Uterus (tissue), 4 donors: ENCODE results near the gene TESK2. TPM values are rescaled to one million over a fixed set of nuclear protein-coding genes. Genes with fewer than 3 reads are reported as not detected.

Experiments used
- DNase-seq, 2 donors: peaks; one replicate each; pipeline ENCODE4 v3.0.0-alpha.2; 2019 to 2020
- H3K27ac ChIP-seq, 2 donors: fragments of 200-600 bp; sonication (generic); 1 replicate in 1 of 2; 2 replicates in 1 of 2; pipeline ENCODE4 v1.5.1; 2016 to 2018
- H3K27me3 ChIP-seq, 2 donors: fragments of 200-600 bp; sonication (generic); one replicate each; pipeline ENCODE4 v1.5.1; 2018 to 2019; ENCODE audit warnings: control low read depth in 1 of 2
- H3K36me3 ChIP-seq, 2 donors: fragments of 200-600 bp; sonication (generic); one replicate each; pipeline ENCODE4 v1.5.1; 2019; ENCODE audit warnings: control low read depth in 1 of 2
- H3K4me1 ChIP-seq, 2 donors: fragments of 200-600 bp; sonication (generic); one replicate each; pipeline ENCODE4 v1.5.1; 2018 to 2019; ENCODE audit warnings: control low read depth in 1 of 2
- H3K4me3 ChIP-seq, 2 donors: fragments of 200-600 bp; sonication (generic); 1 replicate in 1 of 2; 2 replicates in 1 of 2; pipeline ENCODE4 v1.5.1; 2018 to 2019; ENCODE audit warnings: mild to moderate bottlenecking in 1 of 2
- H3K9me3 ChIP-seq, 2 donors: fragments of 200-600 bp; sonication (generic); one replicate each; pipeline ENCODE4 v1.5.1; 2019; ENCODE audit warnings: control low read depth in 1 of 2
- CTCF ChIP-seq, 4 experiments: fragments of 200-600 bp in 2 of 4; fragments of 450-650 bp in 2 of 4; sonication (generic) in 2 of 4; IDR thresholded peaks; one replicate each; pipeline ENCODE4 v1.5.1; 2016 to 2019; ENCODE audit warnings: antibody characterized with exemption in 4 of 4, mild to moderate bottlenecking in 2 of 4, moderate library complexity in 1 of 4
- POLR2A ChIP-seq, 2 donors: fragments of 450-650 bp; IDR thresholded peaks; one replicate each; pipeline ENCODE4 v1.6.1; 2016; ENCODE audit warnings: antibody characterized with exemption in 2 of 2, mild to moderate bottlenecking in 1 of 2, moderate library complexity in 1 of 2
- intact Hi-C: fragments of 100-400 bp; cut with DNase I; formaldehyde crosslinking; loops from one replicate; pipeline ENCODE4 v1.15.1; 2023; ENCODE audit warnings: low total_unique reads
- total RNA-seq, 4 donors: library from RNA; depleted of rRNA in 3 of 4; stranded (reverse); fragments of >200 nt in 3 of 4; gene quantifications; one replicate each; pipeline versions ENCODE4 v1.1.0 to v1.2.4, GENCODE V29; 2014 to 2023
- donor health status: DM: yes; HTN: yes; CAD: no.

The TESK2 gene
- total RNA-seq, 4 donors from 2014 or later, result 0.29 to 7.5 (median 2.1) TPM

GRCh38 chr1:45348609-45348965 lies 142.4 kb downstream of the TESK2 start:
- Histone ChIP-seq H3K27me3 (no peaks in the 10 kb centered on the region), H3K4me3 (no peak overlapping the region)
- intact Hi-C loops, result loop anchor here (10.0 kb wide), 1 partner anchor 146 kb away; the partner anchor contains the start of gene TESK2

GRCh38 chr1:45348020-45348419 lies 142.9 kb downstream of the TESK2 start:
- Histone ChIP-seq H3K36me3 (no peaks in the 10 kb centered on the region), H3K9me3 (no peaks in the 10 kb centered on the region), H3K27ac (peak overlapping the region; percentile 59 to 78), H3K4me3 (no peak overlapping the region), H3K4me1 (no peaks in the 10 kb centered on the region), H3K27me3 (no peaks in the 10 kb centered on the region)
- no peak for DNase-seq
- intact Hi-C loops, result loop anchor here (10.0 kb wide), 1 partner anchor 147 kb away; the partner anchor contains the start of gene TESK2
- TF ChIP-seq POLR2A (IDR thresholded peaks at IDR 0.05) (no peak), CTCF (IDR thresholded peaks at IDR 0.05) (no peak)

More at GRCh38 chr1:45348609-45348965, 142.4 kb downstream of the TESK2 start:
- Histone ChIP-seq H3K36me3 (no peaks in the 10 kb centered on the region), H3K9me3 (no peaks in the 10 kb centered on the region), H3K4me1 (no peaks in the 10 kb centered on the region), H3K27ac (peak overlapping the region; percentile 59 to 78)
- TF ChIP-seq CTCF (IDR thresholded peaks at IDR 0.05), result no peak
- no peak for TF ChIP-seq POLR2A (IDR thresholded peaks at IDR 0.05)
- DNase-seq, result no peak

- intact Hi-C loops, result loop anchor here (10.0 kb wide), 1 partner anchor 148 kb away; the partner anchor contains the start of gene TESK2
- TF ChIP-seq POLR2A (IDR thresholded peaks at IDR 0.05), result no peak
- TF ChIP-seq CTCF (IDR thresholded peaks at IDR 0.05), result no peak
- Histone ChIP-seq H3K36me3 (no peaks in the 10 kb centered on the region), H3K27me3 (no peaks in the 10 kb centered on the region), H3K4me3 (no peak overlapping the region), H3K27ac (no peak overlapping the region), H3K9me3 (no peaks in the 10 kb centered on the region), H3K4me1 (peaks cover 0 to under 1% of the 10 kb centered on the region in 2 donors)
- DNase-seq, result no peak
Observed at GRCh38 chr1:45346473-45346872, 144.5 kb downstream of the TESK2 start.

GRCh38 chr1:45345014-45345413 lies 145.9 kb downstream of the TESK2 start:
- H3K4me1 ChIP-seq, result peaks cover 0 to 9% of the 10 kb centered on the region in 2 donors
- no peak overlapping the region for H3K27ac ChIP-seq
- intact Hi-C loops, result loop anchor here (10.0 kb wide), 1 partner anchor 150 kb away; the partner anchor contains the start of gene TESK2
- H3K4me3 ChIP-seq, result no peak overlapping the region
- H3K9me3 ChIP-seq, result no peaks in the 10 kb centered on the region
- DNase-seq, result no peak
- H3K36me3 ChIP-seq, result no peaks in the 10 kb centered on the region
- TF ChIP-seq CTCF (IDR thresholded peaks at IDR 0.05), result no peak
- no peaks in the 10 kb centered on the region for H3K27me3 ChIP-seq

- Histone ChIP-seq H3K9me3 (no peaks in the 10 kb centered on the region), H3K36me3 (no peaks in the 10 kb centered on the region), H3K4me1 (peaks cover 0 to 9% of the 10 kb centered on the region in 2 donors), H3K4me3 (no peak overlapping the region), H3K27ac (no peak overlapping the region), H3K27me3 (no peaks in the 10 kb centered on the region)
- intact Hi-C loops, result loop anchor here (10.0 kb wide), 1 partner anchor 150 kb away; the partner anchor contains the start of gene TESK2
- DNase-seq, result no peak
- TF ChIP-seq CTCF (IDR thresholded peaks at IDR 0.05) (no peak), POLR2A (IDR thresholded peaks at IDR 0.05) (no peak)
Observed at GRCh38 chr1:45344499-45344898, 146.5 kb downstream of the TESK2 start.
